PC-3 (cell line): Measurements from ENCODE around the gene CBLN1.

Experiments
- EZH2 ChIP-seq: fragments of 300-600 bp; sonication (generic); IDR thresholded peaks from one replicate; pipeline ENCODE4 v1.6.1; 2017; ENCODE audit warnings: antibody characterized with exemption, mild to moderate bottlenecking, low read length; ENCODE audit not compliant: unreplicated experiment
- EZH2phosphoT487 ChIP-seq: fragments of 300-600 bp; sonication (generic); IDR thresholded peaks from 2 replicates; pipeline ENCODE4 v1.6.1; 2018; ENCODE audit warnings: mild to moderate bottlenecking, antibody characterized with exemption, low read length, borderline replicate concordance
- TF ChIP-seq, protein P1 (sequence below): fragments of 300-600 bp; sonication (generic); conservative IDR thresholded peaks from 2 replicates; pipeline ENCODE4 v1.5.1; 2017; ENCODE audit warnings: antibody characterized with exemption, low read depth, mild to moderate bottlenecking, low read length

DNA sequence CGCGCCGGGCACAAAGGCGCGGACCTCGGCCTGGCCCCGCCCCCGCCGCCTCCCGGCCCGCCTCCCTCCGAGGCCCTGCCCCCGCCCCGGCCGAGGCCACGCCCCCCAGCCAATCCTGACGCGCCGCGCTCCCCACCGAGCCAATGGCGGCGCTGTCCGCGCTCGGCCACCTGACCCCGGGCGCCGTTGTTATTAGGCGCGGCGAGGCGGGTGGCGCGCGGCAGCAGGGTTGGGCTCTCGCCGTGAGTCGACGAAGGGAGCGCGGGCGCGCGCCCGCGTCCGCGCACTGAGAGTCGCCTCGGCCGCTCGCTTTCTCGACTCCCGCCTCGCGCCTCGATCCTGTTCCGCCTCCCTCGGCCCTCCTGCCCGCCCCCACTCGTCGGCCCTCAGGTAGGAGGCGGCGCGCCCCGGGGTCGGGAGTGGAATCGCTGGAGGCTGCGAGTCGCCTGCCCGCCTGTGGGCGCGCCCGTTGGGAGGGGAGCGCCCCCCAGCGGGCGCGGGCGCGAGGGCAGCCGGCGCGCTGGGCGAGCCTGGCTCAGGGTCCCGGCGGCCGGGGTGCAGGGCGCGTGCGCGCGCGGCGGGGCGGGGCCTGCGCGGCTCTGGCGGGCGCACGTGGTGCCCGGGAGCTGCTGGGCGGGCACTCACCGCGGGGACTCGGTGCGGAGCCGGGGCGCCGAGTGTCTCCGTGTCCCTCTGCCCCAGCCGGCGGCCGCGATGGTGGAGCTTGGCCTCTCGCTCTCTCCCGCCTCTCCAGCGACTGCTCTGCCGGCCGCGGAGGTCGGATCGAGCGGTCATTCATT is 405 bp upstream of the CBLN1 start:
- TF ChIP-seq, protein P1, sequence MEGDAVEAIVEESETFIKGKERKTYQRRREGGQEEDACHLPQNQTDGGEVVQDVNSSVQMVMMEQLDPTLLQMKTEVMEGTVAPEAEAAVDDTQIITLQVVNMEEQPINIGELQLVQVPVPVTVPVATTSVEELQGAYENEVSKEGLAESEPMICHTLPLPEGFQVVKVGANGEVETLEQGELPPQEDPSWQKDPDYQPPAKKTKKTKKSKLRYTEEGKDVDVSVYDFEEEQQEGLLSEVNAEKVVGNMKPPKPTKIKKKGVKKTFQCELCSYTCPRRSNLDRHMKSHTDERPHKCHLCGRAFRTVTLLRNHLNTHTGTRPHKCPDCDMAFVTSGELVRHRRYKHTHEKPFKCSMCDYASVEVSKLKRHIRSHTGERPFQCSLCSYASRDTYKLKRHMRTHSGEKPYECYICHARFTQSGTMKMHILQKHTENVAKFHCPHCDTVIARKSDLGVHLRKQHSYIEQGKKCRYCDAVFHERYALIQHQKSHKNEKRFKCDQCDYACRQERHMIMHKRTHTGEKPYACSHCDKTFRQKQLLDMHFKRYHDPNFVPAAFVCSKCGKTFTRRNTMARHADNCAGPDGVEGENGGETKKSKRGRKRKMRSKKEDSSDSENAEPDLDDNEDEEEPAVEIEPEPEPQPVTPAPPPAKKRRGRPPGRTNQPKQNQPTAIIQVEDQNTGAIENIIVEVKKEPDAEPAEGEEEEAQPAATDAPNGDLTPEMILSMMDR: no peak
- TF ChIP-seq EZH2 (no peak), EZH2phosphoT487 (no peak)
